Left lung (tissue), 10 donors: ENCODE results near the gene PDE11A. TPM values are rescaled to one million over a fixed set of nuclear protein-coding genes. Genes with fewer than 3 reads are reported as not detected.

ENCODE experiments used
- ATAC-seq: fragments of 200-7000 bp; cut with Tn5 transposase; one replicate; pipeline ENCODE4 v1.9.1; 2020; ENCODE audit warnings: moderate library complexity
- DNase-seq, 4 donors: peaks; one replicate each; pipeline ENCODE4 v3.0.0-alpha.2; 2013 to 2020
- H3K27ac ChIP-seq, 2 donors: fragments of 200-600 bp; sonication (generic) in 1 of 2; one replicate each; pipeline versions ENCODE4 v1.5.0 to v1.8.0; 2020 to 2021
- H3K27me3 ChIP-seq, 2 donors: fragments of 200-600 bp; sonication (generic) in 1 of 2; one replicate each; pipeline versions ENCODE4 v1.5.0 to v1.8.0; 2020 to 2021
- H3K36me3 ChIP-seq, 2 donors: fragments of 200-600 bp; sonication (generic) in 1 of 2; one replicate each; pipeline versions ENCODE4 v1.5.0 to v1.8.0; 2020 to 2021
- H3K4me1 ChIP-seq, 2 donors: fragments of 200-600 bp; one replicate each; pipeline ENCODE4 v1.8.0; 2021
- H3K4me3 ChIP-seq, 2 donors: fragments of 200-600 bp; sonication (generic) in 1 of 2; one replicate each; pipeline versions ENCODE4 v1.5.0 to v1.8.0; 2020 to 2021; ENCODE audit warnings: mild to moderate bottlenecking in 1 of 2
- H3K9me3 ChIP-seq, 2 donors: fragments of 200-600 bp; sonication (generic) in 1 of 2; one replicate each; pipeline versions ENCODE4 v1.5.0 to v1.8.0; 2020 to 2021
- CTCF ChIP-seq, 2 donors: fragments of 200-600 bp; sonication (generic) in 1 of 2; IDR thresholded peaks; one replicate each; pipeline versions ENCODE4 v1.5.0 to v1.8.0; 2021; ENCODE audit warnings: antibody characterized with exemption in 2 of 2
- intact Hi-C, 2 donors: fragments of 100-400 bp; cut with DNase I; formaldehyde crosslinking; loops; one replicate each; pipeline versions ENCODE4 v1.11.2 to v1.14.2; 2022
- polyA plus RNA-seq, 6 donors: library from polyadenylated mRNA; unstranded; fragments of 120-200 nt; gene quantifications; one replicate each; pipeline ENCODE4 v1.2.1, GENCODE V29; 2013; ENCODE audit not compliant: insufficient read length in 6 of 6
- total RNA-seq, 2 donors: library from RNA; stranded (reverse); fragmentation: NEBNext Ultra II Directional; extraction: Animal tissue kit (Norgen Biotek cat#: 25700); gene quantifications; one replicate each; pipeline ENCODE4 v1.2.1, GENCODE V29; 2021
- donor health status: DM: no; HTN: yes; CAD: no.
- donor health status: DM: no; HTN: no; CAD: no.

Gene PDE11A
- total and polyA plus RNA-seq, 8 donors = 0.24 to 0.73 (median 0.35) TPM

GRCh38 chr2:177575358-177575757, 497.2 kb downstream of the PDE11A start:
- Histone ChIP-seq H3K27ac (no peak overlapping the region), H3K36me3 (no peaks in the 10 kb centered on the region), H3K27me3 (no peaks in the 10 kb centered on the region), H3K4me3 (no peak overlapping the region), H3K4me1 (no peaks in the 10 kb centered on the region), H3K9me3 (no peaks in the 10 kb centered on the region)
- no peak for DNase-seq
- intact Hi-C loops = no loop called here
- no peak for ATAC-seq
- TF ChIP-seq CTCF (IDR thresholded peaks at IDR 0.05) = no peak

- no peaks in the 10 kb centered on the region for H3K4me1 ChIP-seq
- no peaks in the 10 kb centered on the region for H3K27me3 ChIP-seq
- ATAC-seq = no peak
- no peaks in the 10 kb centered on the region for H3K9me3 ChIP-seq
- no peak overlapping the region for H3K27ac ChIP-seq
- no peak for DNase-seq
- TF ChIP-seq CTCF (IDR thresholded peaks at IDR 0.05) = no peak
- H3K36me3 ChIP-seq = no peaks in the 10 kb centered on the region
- no peak overlapping the region for H3K4me3 ChIP-seq
- intact Hi-C loops = no loop called here
Observed at GRCh38 chr2:177574356-177574755, 498.2 kb downstream of the PDE11A start.

Other genes with a start within 250 kb of the PDE11A start
- gene RBM45, start 39.7 kb upstream of the PDE11A start, total RNA-seq = 10 to 100 TPM; 11.5 to 15.2 TPM
- 10 to 100 TPM; 22.4 to 29.4 (median 26.0) TPM for gene RBM45, start 39.7 kb upstream of the PDE11A start, polyA plus RNA-seq
- 1 to 10 TPM; 4.0 to 5.9 TPM for gene OSBPL6, start 121.7 kb upstream of the PDE11A start, total RNA-seq
- gene OSBPL6, start 121.7 kb upstream of the PDE11A start, polyA plus RNA-seq = 1 to 10 TPM; 2.9 to 6.0 (median 4.9) TPM